GM12872 (cell line): ENCODE results near the gene RBM33.

ENCODE experiments used
- CTCF ChIP-seq: IDR thresholded peaks from 3 replicates; pipeline ENCODE4 v1.5.1; 2011; ENCODE audit warnings: low read depth, mild to moderate bottlenecking, low read length, moderate library complexity; ENCODE audit not compliant: insufficient read depth

Gene RBM33

GRCh38 chr7:155764438-155764793 lies 120.0 kb downstream of the RBM33 start:
- TF ChIP-seq CTCF: no peak

GRCh38 chr7:155765458-155765857 lies 121.0 kb downstream of the RBM33 start:
- TF ChIP-seq CTCF: no peak

GRCh38 chr7:155766386-155766785 lies 121.9 kb downstream of the RBM33 start:
- no peak for TF ChIP-seq CTCF

GRCh38 chr7:155766966-155767916 lies 122.8 kb downstream of the RBM33 start:
- TF ChIP-seq CTCF: no peak

- TF ChIP-seq CTCF: no peak
Observed at GRCh38 chr7:155769701-155770100, 125.2 kb downstream of the RBM33 start.

GRCh38 chr7:155770241-155770640 lies 125.8 kb downstream of the RBM33 start:
- no peak for TF ChIP-seq CTCF

- no peak for TF ChIP-seq CTCF
Observed at GRCh38 chr7:155773531-155773930, 129.1 kb downstream of the RBM33 start.
